ENCODE measurements around the gene ACER3. TPM values are rescaled to one million over a fixed set of nuclear protein-coding genes. Genes with fewer than 3 reads are reported as not detected.

ACER3 gene
- total and polyA plus RNA-seq, 8 donors = 2.0 to 13.2 (median 5.9) TPM

GRCh38 chr11:76927160-76927559, 66.4 kb downstream of the ACER3 start:
- Histone ChIP-seq H3K4me3 (no peak overlapping the region), H3K36me3 (no peaks in the 10 kb centered on the region), H3K9me3 (no peaks in the 10 kb centered on the region), H3K27me3 (no peaks in the 10 kb centered on the region), H3K4me1 (no peaks in the 10 kb centered on the region), H3K27ac (no peak overlapping the region)
- ATAC-seq (no peak), DNase-seq (no peak), FAIRE-seq (no peak)
- TF ChIP-seq, protein P1, sequence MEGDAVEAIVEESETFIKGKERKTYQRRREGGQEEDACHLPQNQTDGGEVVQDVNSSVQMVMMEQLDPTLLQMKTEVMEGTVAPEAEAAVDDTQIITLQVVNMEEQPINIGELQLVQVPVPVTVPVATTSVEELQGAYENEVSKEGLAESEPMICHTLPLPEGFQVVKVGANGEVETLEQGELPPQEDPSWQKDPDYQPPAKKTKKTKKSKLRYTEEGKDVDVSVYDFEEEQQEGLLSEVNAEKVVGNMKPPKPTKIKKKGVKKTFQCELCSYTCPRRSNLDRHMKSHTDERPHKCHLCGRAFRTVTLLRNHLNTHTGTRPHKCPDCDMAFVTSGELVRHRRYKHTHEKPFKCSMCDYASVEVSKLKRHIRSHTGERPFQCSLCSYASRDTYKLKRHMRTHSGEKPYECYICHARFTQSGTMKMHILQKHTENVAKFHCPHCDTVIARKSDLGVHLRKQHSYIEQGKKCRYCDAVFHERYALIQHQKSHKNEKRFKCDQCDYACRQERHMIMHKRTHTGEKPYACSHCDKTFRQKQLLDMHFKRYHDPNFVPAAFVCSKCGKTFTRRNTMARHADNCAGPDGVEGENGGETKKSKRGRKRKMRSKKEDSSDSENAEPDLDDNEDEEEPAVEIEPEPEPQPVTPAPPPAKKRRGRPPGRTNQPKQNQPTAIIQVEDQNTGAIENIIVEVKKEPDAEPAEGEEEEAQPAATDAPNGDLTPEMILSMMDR (IDR thresholded peaks at IDR 0.05) = no peak
- 91 to 93% methylated on average over 5 of the region's 5 CpGs for WGBS, 2 donors
- intact Hi-C loops (cut with DNase I) = no loop called here

DNA sequence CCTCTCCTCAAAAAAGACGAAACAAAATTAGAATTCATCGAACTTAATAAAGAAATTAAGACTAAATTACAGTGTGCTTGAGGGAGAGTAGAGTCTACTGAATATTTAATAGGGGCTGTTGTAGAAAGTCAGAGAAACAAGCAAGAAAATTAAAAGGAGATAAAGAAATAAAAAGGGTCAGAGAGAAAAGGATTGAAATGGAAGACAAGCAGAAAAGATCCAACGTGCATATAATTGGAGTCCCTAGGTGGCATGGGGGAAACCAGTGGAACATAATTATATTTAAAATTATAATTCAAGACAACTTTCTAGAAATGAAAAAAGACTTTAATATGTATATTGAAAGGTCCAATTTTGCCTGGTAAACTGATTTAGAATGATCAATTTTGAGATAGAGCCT, 74.3 kb downstream of the ACER3 start:
- TF ChIP-seq, protein P1 (IDR thresholded peaks at IDR 0.05) = no peak
- WGBS, 2 donors = 65 to 81% methylated on average over 3 of the region's 3 CpGs
- FAIRE-seq (no peak), ATAC-seq (no peak), DNase-seq (no peak)
- intact Hi-C loops (cut with DNase I) = no loop called here
- no peak overlapping the region for H3K27ac ChIP-seq
- no peaks in the 10 kb centered on the region for H3K4me1 ChIP-seq
- no peaks in the 10 kb centered on the region for H3K9me3 ChIP-seq
- H3K4me3 ChIP-seq = no peak overlapping the region
- H3K27me3 ChIP-seq = no peaks in the 10 kb centered on the region
- H3K36me3 ChIP-seq = no peaks in the 10 kb centered on the region

DNA sequence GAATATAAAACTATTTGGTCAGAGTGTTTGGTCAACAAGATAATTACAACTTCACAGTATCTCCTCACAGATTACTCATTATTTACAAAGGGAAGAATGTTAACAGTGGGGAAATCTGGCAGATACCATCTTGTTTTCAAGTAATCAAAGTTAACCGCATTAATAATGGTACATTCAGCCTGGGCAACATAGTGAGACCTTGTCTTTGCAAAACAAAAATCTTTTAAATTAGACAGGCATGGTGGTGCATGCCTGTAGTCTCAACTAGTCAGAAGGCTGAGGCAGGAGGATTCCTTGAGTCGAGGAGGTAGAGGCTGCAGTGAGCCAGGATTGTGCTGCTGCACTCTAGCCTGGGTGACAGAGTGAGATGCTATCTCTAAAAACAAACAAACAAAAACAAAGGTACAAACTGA, 78.5 kb downstream of the ACER3 start:
- no peaks in the 10 kb centered on the region for H3K27me3 ChIP-seq
- H3K27ac ChIP-seq = no peak overlapping the region
- no peak for DNase-seq
- TF ChIP-seq, protein P1 (IDR thresholded peaks at IDR 0.05) = no peak
- no peak overlapping the region for H3K4me3 ChIP-seq
- no peaks in the 10 kb centered on the region for H3K36me3 ChIP-seq
- FAIRE-seq = no peak
- H3K9me3 ChIP-seq = no peaks in the 10 kb centered on the region
- ATAC-seq = no peak
- no peaks in the 10 kb centered on the region for H3K4me1 ChIP-seq
- intact Hi-C loops (cut with DNase I) = no loop called here
- 83 to 89% methylated on average over 2 of the region's 2 CpGs for WGBS, 2 donors

GRCh38 chr11:76944225-76944624, 83.5 kb downstream of the ACER3 start:
- no peaks in the 10 kb centered on the region for H3K9me3 ChIP-seq
- H3K27ac ChIP-seq = no peak overlapping the region
- FAIRE-seq = no peak
- H3K4me3 ChIP-seq = no peak overlapping the region
- 98 to 100% methylated on average over 1 of the region's 1 CpG for WGBS, 2 donors
- ATAC-seq = no peak
- intact Hi-C loops (cut with DNase I) = no loop called here
- TF ChIP-seq, protein P1 (IDR thresholded peaks at IDR 0.05) = no peak
- H3K4me1 ChIP-seq = no peaks in the 10 kb centered on the region
- H3K27me3 ChIP-seq = no peaks in the 10 kb centered on the region
- DNase-seq = no peak
- no peaks in the 10 kb centered on the region for H3K36me3 ChIP-seq

DNA sequence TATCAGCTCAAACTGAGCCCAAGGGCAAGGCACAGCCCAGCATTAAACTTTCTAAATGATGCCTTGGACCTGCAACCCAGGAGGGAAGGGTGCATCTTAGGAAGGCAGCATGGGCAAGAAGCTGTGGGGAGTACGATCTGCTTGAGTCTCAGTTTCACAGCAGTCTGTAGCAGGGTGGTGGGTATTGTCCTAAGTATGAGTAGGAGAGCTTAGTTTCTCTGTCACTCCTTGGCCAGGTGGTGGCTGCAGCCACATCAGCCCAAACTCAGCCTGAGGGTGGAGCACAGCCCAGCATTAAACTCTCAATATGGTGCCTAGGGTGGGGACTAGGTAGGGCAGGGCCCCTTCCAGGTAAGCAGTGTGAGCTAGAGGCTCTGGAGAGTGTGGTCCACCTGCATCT, 85.5 kb downstream of the ACER3 start:
- WGBS, 2 donors = 98 to 100% methylated on average over 1 of the region's 1 CpG
- TF ChIP-seq, protein P1 (IDR thresholded peaks at IDR 0.05) = no peak
- FAIRE-seq (no peak), ATAC-seq (no peak), DNase-seq (no peak)
- Histone ChIP-seq H3K4me1 (no peaks in the 10 kb centered on the region), H3K4me3 (no peak overlapping the region), H3K9me3 (no peaks in the 10 kb centered on the region), H3K27me3 (no peaks in the 10 kb centered on the region), H3K36me3 (no peaks in the 10 kb centered on the region), H3K27ac (no peak overlapping the region)
- intact Hi-C loops (cut with DNase I) = no loop called here
